Smooth muscle cell (in vitro differentiated cells): ENCODE results near the gene MRPL55. TPM values are rescaled to one million over a fixed set of nuclear protein-coding genes. Genes with fewer than 3 reads are reported as not detected.

Experiments
- DNase-seq: peaks from one replicate; lab custom pipeline; 2025; ENCODE audit not compliant: unreplicated experiment; lab: John Stamatoyannopoulos, UW
- H2AFZ ChIP-seq: fragments of 200-600 bp; sonication (generic); 2 replicates; pipeline ENCODE4 v1.6.0; 2016; ENCODE audit warnings: antibody characterized with exemption, low read depth, mild to moderate bottlenecking
- H3F3A ChIP-seq: fragments of 200-600 bp; sonication (generic); 2 replicates; pipeline ENCODE4 v1.6.0; 2017; ENCODE audit warnings: antibody characterized with exemption, low read depth
- H3K27ac ChIP-seq: fragments of 200-600 bp; sonication (generic); 2 replicates; pipeline ENCODE4 v1.5.1; 2016; ENCODE audit warnings: low read depth, mild to moderate bottlenecking
- H3K27me3 ChIP-seq: fragments of 200-600 bp; sonication (generic); 2 replicates; pipeline ENCODE4 v1.6.1; 2016; ENCODE audit warnings: low read depth, mild to moderate bottlenecking
- H3K36me3 ChIP-seq: fragments of 200-600 bp; sonication (generic); 2 replicates; pipeline ENCODE4 v1.5.1; 2016; ENCODE audit warnings: low read depth
- H3K4me1 ChIP-seq: fragments of 200-600 bp; sonication (generic); 2 replicates; pipeline ENCODE4 v1.5.1; 2016; ENCODE audit warnings: low read depth
- H3K4me2 ChIP-seq: fragments of 200-600 bp; sonication (generic); 2 replicates; pipeline ENCODE4 v1.6.0; 2016; ENCODE audit warnings: mild to moderate bottlenecking
- H3K4me3 ChIP-seq: fragments of 200-600 bp; sonication (generic); 2 replicates; pipeline ENCODE4 v1.5.1; 2016; ENCODE audit warnings: mild to moderate bottlenecking
- H3K79me2 ChIP-seq: fragments of 200-600 bp; sonication (generic); 2 replicates; pipeline ENCODE4 v1.6.0; 2016; ENCODE audit warnings: low read depth, mild to moderate bottlenecking
- H3K9ac ChIP-seq: fragments of 200-600 bp; sonication (generic); 2 replicates; pipeline ENCODE4 v1.6.0; 2016; ENCODE audit warnings: low read depth
- H3K9me3 ChIP-seq: fragments of 200-600 bp; sonication (generic); replicated peaks from 2 replicates; pipeline ENCODE4 v1.5.1; 2016; ENCODE audit warnings: low read depth
- H4K20me1 ChIP-seq: fragments of 200-600 bp; sonication (generic); 2 replicates; pipeline ENCODE4 v1.6.0; 2016; ENCODE audit warnings: low read depth
- CTCF ChIP-seq: fragments of 200-600 bp; sonication (generic); IDR thresholded peaks from 2 replicates; pipeline ENCODE4 v1.5.1; 2017; ENCODE audit warnings: borderline replicate concordance, mild to moderate bottlenecking, antibody characterized with exemption; ENCODE audit not compliant: insufficient read depth, poor library complexity, severe bottlenecking
- WGBS: methylation state at CpG from one replicate; pipeline ENCODE4 v1.1.7; 2016; ENCODE audit warnings: low lambda C conversion rate; 5-methylcytosine and 5-hydroxymethylcytosine counted together
- polyA plus RNA-seq: library from polyadenylated mRNA; unstranded; fragments of >200 nt; fragmentation: Nextera tagmentation; extraction: Ambion mirVana; gene quantifications from 2 replicates; pipeline ENCODE4 v1.2.1, GENCODE V29; 2016
- total RNA-seq: library from RNA; depleted of rRNA; stranded (reverse); fragments of >200 nt; gene quantifications from 2 replicates; pipeline ENCODE4 v1.2.3, GENCODE V29; 2014

Gene MRPL55
- total and polyA plus RNA-seq, 2 experiments from 2014 or later = 83.4 to 178 TPM

GRCh38 chr1:228066891-228067654, 42.0 kb downstream of the MRPL55 start:
- Histone ChIP-seq H3K4me1 (no peaks in the 10 kb centered on the region), H4K20me1 (no peaks in the 10 kb centered on the region), H2AFZ (no peak overlapping the region), H3F3A (no peaks in the 10 kb centered on the region), H3K4me3 (no peak overlapping the region), H3K4me2 (no peak overlapping the region), H3K36me3 (no peaks in the 10 kb centered on the region), H3K79me2 (no peaks in the 10 kb centered on the region), H3K9ac (no peak overlapping the region), H3K27me3 (peaks cover 25% of the 10 kb centered on the region), H3K27ac (no peak overlapping the region), H3K9me3 (no peaks in the 10 kb centered on the region)
- WGBS = 75% methylated on average over 10 of the region's 10 CpGs
- no peak for TF ChIP-seq CTCF
- DNase-seq = no peak

GRCh38 chr1:228066416-228066815, 42.7 kb downstream of the MRPL55 start:
- H3K4me3 ChIP-seq = no peak overlapping the region
- no peaks in the 10 kb centered on the region for H3F3A ChIP-seq
- H4K20me1 ChIP-seq = no peaks in the 10 kb centered on the region
- no peaks in the 10 kb centered on the region for H3K79me2 ChIP-seq
- no peak overlapping the region for H2AFZ ChIP-seq
- no peaks in the 10 kb centered on the region for H3K9me3 ChIP-seq
- no peak for TF ChIP-seq CTCF
- H3K36me3 ChIP-seq = no peaks in the 10 kb centered on the region
- no peaks in the 10 kb centered on the region for H3K4me1 ChIP-seq
- H3K27ac ChIP-seq = no peak overlapping the region
- no peak overlapping the region for H3K4me2 ChIP-seq
- peaks cover 25% of the 10 kb centered on the region for H3K27me3 ChIP-seq
- no peak overlapping the region for H3K9ac ChIP-seq
- no peak for DNase-seq
- WGBS = 57% methylated on average over 4 of the region's 4 CpGs

- WGBS = 89% methylated on average over 14 of the region's 15 CpGs
- H3K36me3 ChIP-seq = no peaks in the 10 kb centered on the region
- no peak overlapping the region for H3K27ac ChIP-seq
- H3K27me3 ChIP-seq = peaks cover 23% of the 10 kb centered on the region
- H4K20me1 ChIP-seq = no peaks in the 10 kb centered on the region
- no peak for TF ChIP-seq CTCF
- H3K9ac ChIP-seq = no peak overlapping the region
- H3K9me3 ChIP-seq = no peaks in the 10 kb centered on the region
- H3K79me2 ChIP-seq = no peaks in the 10 kb centered on the region
- H3K4me2 ChIP-seq = no peak overlapping the region
- DNase-seq = no peak
- H3F3A ChIP-seq = no peaks in the 10 kb centered on the region
- H3K4me3 ChIP-seq = no peak overlapping the region
- no peak overlapping the region for H2AFZ ChIP-seq
- H3K4me1 ChIP-seq = peaks cover 4% of the 10 kb centered on the region
These were observed 43.4 kb downstream of the MRPL55 start for GRCh38 chr1:228065543-228066347.
